ENCODE data around the gene AKR1A1.

GRCh38 chr1:45574105-45574626 lies 23.5 kb downstream of the AKR1A1 start:
- TF ChIP-seq CTCF (IDR thresholded peaks at IDR 0.05) (no peak), POLR2A (IDR thresholded peaks at IDR 0.05) (no peak)
